Stimulated activated CD4-positive, alpha-beta T cell treated with anti-CD3 and anti-CD28 coated beads, Interleukin-4, amount 100 ng/mL, for 48 hours (primary cell): ENCODE measurements around the gene NEURL3.
"Not testable (repeated sequence)": the region's sequence is repeated elsewhere in the genome, so short reads cannot be mapped to it uniquely, and the experiment has no call there.

Experiments used
- DNase-seq, 2 donors: peaks; one replicate each; pipeline ENCODE4 v3.0.0-alpha.2; 2020; ENCODE audit warnings: low read depth in 2 of 2

NEURL3 gene

GRCh38 chr2:96505231-96505889, at the start of gene NEURL3:
TSS of gene NEURL3 (minus strand) at chr2:96505357. CDS start at chr2:96505286, 71 bp downstream.
- no peak for DNase-seq

- DNase-seq = peak in 1 of 2 donors; percentile 56
These were observed 49.4 kb upstream of the NEURL3 start for GRCh38 chr2:96554293-96555145.

GRCh38 chr2:96553957-96554292, 48.8 kb upstream of the NEURL3 start:
- DNase-seq = not testable (repeated sequence)

GRCh38 chr2:96553176-96553956, 48.2 kb upstream of the NEURL3 start:
- no peak for DNase-seq

- no peak for DNase-seq
These were observed 47.4 kb upstream of the NEURL3 start for GRCh38 chr2:96552315-96553175.

GRCh38 chr2:96551605-96552314, 46.6 kb upstream of the NEURL3 start:
- no peak for DNase-seq

- no peak for DNase-seq
These were observed 45.8 kb upstream of the NEURL3 start for GRCh38 chr2:96550787-96551604.

- DNase-seq = no peak
These were observed 45.0 kb upstream of the NEURL3 start for GRCh38 chr2:96549967-96550786.

GRCh38 chr2:96549466-96549785, 44.3 kb upstream of the NEURL3 start:
- no peak for DNase-seq

GRCh38 chr2:96548558-96549465, 43.7 kb upstream of the NEURL3 start:
- no peak for DNase-seq

- DNase-seq = no peak
These were observed 42.6 kb upstream of the NEURL3 start for GRCh38 chr2:96547731-96548171.

- DNase-seq = no peak
These were observed 42.1 kb upstream of the NEURL3 start for GRCh38 chr2:96547203-96547641.

GRCh38 chr2:96546797-96547196, 41.6 kb upstream of the NEURL3 start:
- DNase-seq = no peak

GRCh38 chr2:96546321-96546720, 41.2 kb upstream of the NEURL3 start:
- DNase-seq = no peak

GRCh38 chr2:96542357-96542977, 37.3 kb upstream of the NEURL3 start:
- no peak for DNase-seq

GRCh38 chr2:96541398-96542152, 36.4 kb upstream of the NEURL3 start:
- DNase-seq = no peak

- DNase-seq = no peak
These were observed 35.0 kb upstream of the NEURL3 start for GRCh38 chr2:96540136-96540535.
